ENCODE data around the gene L3MBTL4. TPM values are rescaled to one million over a fixed set of nuclear protein-coding genes. Genes with fewer than 3 reads are reported as not detected.

L3MBTL4 gene
- total RNA-seq, 4 donors from 2014 or later: 5.6 to 45.7 (median 12.0) TPM

DNA sequence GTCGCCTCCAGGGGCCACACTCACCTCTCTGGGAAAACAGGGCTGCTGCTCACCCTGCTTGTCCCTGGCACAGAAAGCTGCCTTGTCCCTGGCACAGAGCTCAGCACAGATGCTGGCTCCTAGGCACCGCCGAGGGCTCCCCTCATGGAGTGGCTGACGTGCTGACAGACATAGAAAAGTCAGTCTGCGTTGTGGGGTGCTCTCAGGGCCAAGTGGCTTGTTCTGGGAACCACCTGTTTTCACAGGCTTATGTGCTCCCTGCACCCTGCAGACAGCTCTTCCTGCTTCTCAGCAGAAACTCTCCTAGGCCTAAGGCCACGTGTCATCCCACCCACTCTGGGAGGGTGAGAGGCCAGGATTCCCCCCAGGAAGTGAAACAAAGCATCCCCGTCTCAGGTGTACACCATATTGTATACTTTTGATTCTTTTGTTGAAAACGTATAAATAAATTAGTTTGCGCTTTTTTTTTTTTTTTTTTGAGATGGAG lies 434.7 kb downstream of the L3MBTL4 start:
- DNase-seq: no peak
- intact Hi-C loops (cut with DNase I; ENCODE audit: low total_unique reads): no loop called here

DNA sequence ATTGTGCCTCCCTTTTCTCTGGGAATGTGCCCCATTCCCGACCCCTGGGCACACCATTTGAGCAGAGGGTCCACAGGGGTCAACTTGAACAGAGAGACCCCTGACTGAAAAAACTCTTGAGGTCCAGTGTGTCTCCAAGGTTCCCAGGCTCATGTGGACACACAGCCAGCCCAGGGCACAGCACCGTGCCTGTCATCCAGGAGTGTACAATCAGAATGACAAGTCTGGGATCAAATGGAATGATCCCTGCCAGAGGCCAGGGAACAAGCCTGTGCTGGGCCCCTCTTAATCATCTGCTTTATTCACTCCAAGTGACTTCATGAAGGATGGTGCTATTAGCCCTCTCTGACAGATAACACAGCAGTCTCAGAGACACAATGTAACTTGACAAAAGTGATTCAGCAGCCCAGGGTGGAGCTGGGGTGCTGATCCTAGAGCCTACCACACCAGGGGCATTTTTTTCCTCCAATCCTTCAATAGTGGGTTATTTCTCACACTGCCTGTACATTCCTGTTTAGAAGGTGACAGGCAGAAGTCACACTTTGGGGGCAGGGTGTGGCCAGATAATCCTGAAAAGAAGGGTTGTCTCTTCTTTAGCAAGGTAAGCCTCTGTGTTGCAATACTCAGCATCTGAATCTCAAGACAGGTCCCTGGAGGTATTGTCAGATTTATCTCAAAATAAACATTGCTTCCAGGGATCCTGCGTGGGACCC lies 435.4 kb downstream of the L3MBTL4 start:
- no peaks in the 10 kb centered on the region for H3K9me3 ChIP-seq
- intact Hi-C loops (cut with DNase I; ENCODE audit: low total_unique reads): no loop called here
- no peak for TF ChIP-seq POLR2A (IDR thresholded peaks at IDR 0.05)
- TF ChIP-seq, protein P1, sequence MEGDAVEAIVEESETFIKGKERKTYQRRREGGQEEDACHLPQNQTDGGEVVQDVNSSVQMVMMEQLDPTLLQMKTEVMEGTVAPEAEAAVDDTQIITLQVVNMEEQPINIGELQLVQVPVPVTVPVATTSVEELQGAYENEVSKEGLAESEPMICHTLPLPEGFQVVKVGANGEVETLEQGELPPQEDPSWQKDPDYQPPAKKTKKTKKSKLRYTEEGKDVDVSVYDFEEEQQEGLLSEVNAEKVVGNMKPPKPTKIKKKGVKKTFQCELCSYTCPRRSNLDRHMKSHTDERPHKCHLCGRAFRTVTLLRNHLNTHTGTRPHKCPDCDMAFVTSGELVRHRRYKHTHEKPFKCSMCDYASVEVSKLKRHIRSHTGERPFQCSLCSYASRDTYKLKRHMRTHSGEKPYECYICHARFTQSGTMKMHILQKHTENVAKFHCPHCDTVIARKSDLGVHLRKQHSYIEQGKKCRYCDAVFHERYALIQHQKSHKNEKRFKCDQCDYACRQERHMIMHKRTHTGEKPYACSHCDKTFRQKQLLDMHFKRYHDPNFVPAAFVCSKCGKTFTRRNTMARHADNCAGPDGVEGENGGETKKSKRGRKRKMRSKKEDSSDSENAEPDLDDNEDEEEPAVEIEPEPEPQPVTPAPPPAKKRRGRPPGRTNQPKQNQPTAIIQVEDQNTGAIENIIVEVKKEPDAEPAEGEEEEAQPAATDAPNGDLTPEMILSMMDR (IDR thresholded peaks at IDR 0.05): no peak

More for the DNA sequence above, 434.7 kb downstream of the L3MBTL4 start:
- TF ChIP-seq, protein P1 (IDR thresholded peaks at IDR 0.05): no peak
- no peak for TF ChIP-seq POLR2A (IDR thresholded peaks at IDR 0.05)
- no peaks in the 10 kb centered on the region for H3K4me1 ChIP-seq
- no peaks in the 10 kb centered on the region for H3K9me3 ChIP-seq
- no peak overlapping the region for H3K4me3 ChIP-seq
- no peaks in the 10 kb centered on the region for H3K36me3 ChIP-seq
- no peak overlapping the region for H3K27ac ChIP-seq
- H3K27me3 ChIP-seq: no peaks in the 10 kb centered on the region

DNA sequence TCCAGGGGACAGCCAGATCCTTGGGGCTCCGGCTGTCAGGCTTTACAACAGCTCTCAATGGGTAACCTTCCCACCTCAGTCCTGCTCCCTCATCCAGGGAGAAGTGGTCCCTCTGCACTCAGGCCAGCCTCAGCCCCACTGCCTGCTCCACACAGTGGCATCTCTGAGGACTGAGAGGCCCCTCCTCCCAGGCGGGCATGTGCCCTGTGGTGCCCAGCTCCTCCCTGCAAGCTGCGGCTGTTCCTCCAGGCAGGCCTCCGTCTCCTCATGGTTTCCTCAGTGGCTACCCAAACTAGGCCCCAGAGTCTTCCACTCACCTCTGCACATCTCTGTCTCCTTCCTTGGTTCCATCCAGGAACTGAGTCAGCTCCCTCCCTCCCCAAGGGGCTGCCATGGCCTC lies 437.7 kb downstream of the L3MBTL4 start:
- H3K4me1 ChIP-seq: no peaks in the 10 kb centered on the region
- intact Hi-C loops (cut with DNase I; ENCODE audit: low total_unique reads): no loop called here
- TF ChIP-seq, protein P1 (IDR thresholded peaks at IDR 0.05): no peak
- no peak for TF ChIP-seq POLR2A (IDR thresholded peaks at IDR 0.05)
- no peak overlapping the region for H3K4me3 ChIP-seq
- H3K27me3 ChIP-seq: no peaks in the 10 kb centered on the region
- DNase-seq: no peak
- no peaks in the 10 kb centered on the region for H3K36me3 ChIP-seq
- no peak overlapping the region for H3K27ac ChIP-seq
- no peaks in the 10 kb centered on the region for H3K9me3 ChIP-seq

More for the DNA sequence above, 435.4 kb downstream of the L3MBTL4 start:
- H3K27ac ChIP-seq: no peak overlapping the region
- H3K4me1 ChIP-seq: no peaks in the 10 kb centered on the region
- H3K4me3 ChIP-seq: no peak overlapping the region
- no peak for DNase-seq
- no peaks in the 10 kb centered on the region for H3K36me3 ChIP-seq
- H3K27me3 ChIP-seq: no peaks in the 10 kb centered on the region

GRCh38 chr18:5975111-5976002 lies 439.4 kb downstream of the L3MBTL4 start:
- Histone ChIP-seq H3K27me3 (no peaks in the 10 kb centered on the region), H3K4me3 (no peak overlapping the region), H3K4me1 (no peaks in the 10 kb centered on the region), H3K27ac (no peak overlapping the region), H3K9me3 (no peaks in the 10 kb centered on the region), H3K36me3 (no peaks in the 10 kb centered on the region)
- TF ChIP-seq, protein P1 (IDR thresholded peaks at IDR 0.05): no peak
- no peak for DNase-seq
- intact Hi-C loops (cut with DNase I; ENCODE audit: low total_unique reads): no loop called here

DNA sequence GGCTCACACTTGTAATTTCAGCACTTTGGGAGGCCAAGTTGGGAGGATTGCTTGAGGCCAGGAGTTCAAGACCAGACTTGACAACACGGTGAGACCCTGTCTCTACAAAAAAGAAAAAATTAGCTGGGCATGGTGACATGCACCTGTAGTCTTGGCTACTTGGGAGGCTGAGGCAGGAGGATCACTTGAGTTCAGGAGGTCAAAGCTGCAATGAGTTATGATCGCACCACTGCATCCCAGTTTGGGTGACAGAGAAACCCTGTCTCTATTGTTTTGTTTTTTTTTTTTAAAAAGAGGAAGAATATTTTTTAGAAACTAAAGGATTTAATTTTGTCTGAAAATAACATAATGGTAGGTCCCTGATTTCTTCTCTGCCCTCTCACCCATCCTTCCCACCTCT lies 440.0 kb downstream of the L3MBTL4 start:
- no peak for DNase-seq
- H3K27ac ChIP-seq: no peak overlapping the region
- no peaks in the 10 kb centered on the region for H3K36me3 ChIP-seq
- no peak for TF ChIP-seq POLR2A (IDR thresholded peaks at IDR 0.05)
- TF ChIP-seq, protein P1 (IDR thresholded peaks at IDR 0.05): no peak
- H3K9me3 ChIP-seq: no peaks in the 10 kb centered on the region
- H3K4me3 ChIP-seq: no peak overlapping the region
- intact Hi-C loops (cut with DNase I; ENCODE audit: low total_unique reads): no loop called here
- H3K27me3 ChIP-seq: no peaks in the 10 kb centered on the region
- no peaks in the 10 kb centered on the region for H3K4me1 ChIP-seq
